ENCODE data around the gene CCDC159. TPM values are rescaled to one million over a fixed set of nuclear protein-coding genes. Genes with fewer than 3 reads are reported as not detected.

The CCDC159 gene
- polyA plus RNA-seq, 1 donor (not counting 4 experiments of a cell fraction or from before 2014, with no cell fraction given) = 6.4 TPM

- no peaks in the 10 kb centered on the region for H3K9me3 ChIP-seq (ENCODE audit: control insufficient read depth, low read depth, low read length)
- no peak for TF ChIP-seq CTCF (optimal IDR thresholded peaks at IDR 0.05 in 1 of 3, IDR thresholded peaks at IDR 0.05 in 1 of 3, conservative IDR thresholded peaks at IDR 0.05 in 1 of 3; ENCODE audit: extremely low read depth in 1 of 3, insufficient read depth in 2 of 3, low read length in 3 of 3)
- no peak for TF ChIP-seq EZH2 (IDR thresholded peaks at IDR 0.05; ENCODE audit: low read length)
- no peak overlapping the region for H3K4me2 ChIP-seq (ENCODE audit: control insufficient read depth, extremely low read depth, insufficient read depth, low read depth, low read length)
- H3K9me1 ChIP-seq (ENCODE audit: control insufficient read depth, extremely low read depth, insufficient read depth, low read length) = no peaks in the 10 kb centered on the region
- H2AFZ ChIP-seq (ENCODE audit: control insufficient read depth, low read length) = no peak overlapping the region
- no peaks in the 10 kb centered on the region for H3K36me3 ChIP-seq (ENCODE audit: control insufficient read depth in 2 of 2, extremely low read depth in 1 of 2, insufficient read depth in 2 of 2, low read length in 2 of 2)
- no peak overlapping the region for H3K27ac ChIP-seq (ENCODE audit: control insufficient read depth, insufficient read depth, low read length)
- H3K27me3 ChIP-seq (ENCODE audit: control insufficient read depth, extremely low read depth, insufficient read depth, low read length) = peaks cover 9% of the 10 kb centered on the region
- H3K79me2 ChIP-seq (ENCODE audit: control insufficient read depth, insufficient read depth, low read length) = no peaks in the 10 kb centered on the region
- no peak overlapping the region for H3K9ac ChIP-seq (ENCODE audit: control insufficient read depth, extremely low read depth, insufficient read depth, low read length)
- dilution Hi-C loops (cut with MboI; ENCODE audit: extremely low pct_ligation_motif_present, low sequenced_read_pairs) = no loop called here
- H4K20me1 ChIP-seq (ENCODE audit: control insufficient read depth, extremely low read depth, insufficient read depth, low read length) = no peaks in the 10 kb centered on the region
- DNase-seq (ENCODE audit: low read depth, low spot score) (no peak), FAIRE-seq (no peak)
- H3K4me3 ChIP-seq (ENCODE audit: control insufficient read depth in 2 of 3, extremely low read depth in 1 of 3, insufficient read depth in 2 of 3, low read depth in 1 of 3, low read length in 3 of 3) = no peak overlapping the region
- peaks cover 21% of the 10 kb centered on the region for H3K4me1 ChIP-seq (ENCODE audit: control insufficient read depth, extremely low read depth, insufficient read depth, low read length)
Observed at GRCh38 chr19:11384778-11385129, 38.4 kb downstream of the CCDC159 start.

GRCh38 chr19:11387162-11388034, 41.1 kb downstream of the CCDC159 start:
- no peak for TF ChIP-seq EZH2 (IDR thresholded peaks at IDR 0.05; ENCODE audit: low read length)
- no peak for TF ChIP-seq CTCF (optimal IDR thresholded peaks at IDR 0.05 in 1 of 3, IDR thresholded peaks at IDR 0.05 in 1 of 3, conservative IDR thresholded peaks at IDR 0.05 in 1 of 3; ENCODE audit: extremely low read depth in 1 of 3, insufficient read depth in 2 of 3, low read length in 3 of 3)
- no peaks in the 10 kb centered on the region for H3K36me3 ChIP-seq (ENCODE audit: control insufficient read depth in 2 of 2, extremely low read depth in 1 of 2, insufficient read depth in 2 of 2, low read length in 2 of 2)
- no peaks in the 10 kb centered on the region for H4K20me1 ChIP-seq (ENCODE audit: control insufficient read depth, extremely low read depth, insufficient read depth, low read length)
- dilution Hi-C loops (cut with MboI; ENCODE audit: extremely low pct_ligation_motif_present, low sequenced_read_pairs) = no loop called here
- H3K79me2 ChIP-seq (ENCODE audit: control insufficient read depth, insufficient read depth, low read length) = no peaks in the 10 kb centered on the region
- peaks cover 4% of the 10 kb centered on the region for H3K4me1 ChIP-seq (ENCODE audit: control insufficient read depth, extremely low read depth, insufficient read depth, low read length)
- H3K4me3 ChIP-seq (ENCODE audit: control insufficient read depth in 2 of 3, extremely low read depth in 1 of 3, insufficient read depth in 2 of 3, low read depth in 1 of 3, low read length in 3 of 3) = no peak overlapping the region
- FAIRE-seq (no peak), DNase-seq (ENCODE audit: low read depth, low spot score) (no peak)
- H3K4me2 ChIP-seq (ENCODE audit: control insufficient read depth, extremely low read depth, insufficient read depth, low read depth, low read length) = no peak overlapping the region
- H2AFZ ChIP-seq (ENCODE audit: control insufficient read depth, low read length) = no peak overlapping the region
- H3K9me1 ChIP-seq (ENCODE audit: control insufficient read depth, extremely low read depth, insufficient read depth, low read length) = no peaks in the 10 kb centered on the region
- H3K9me3 ChIP-seq (ENCODE audit: control insufficient read depth, low read depth, low read length) = no peaks in the 10 kb centered on the region
- no peak overlapping the region for H3K9ac ChIP-seq (ENCODE audit: control insufficient read depth, extremely low read depth, insufficient read depth, low read length)
- H3K27me3 ChIP-seq (ENCODE audit: control insufficient read depth, extremely low read depth, insufficient read depth, low read length) = peaks cover 9% of the 10 kb centered on the region
- no peak overlapping the region for H3K27ac ChIP-seq (ENCODE audit: control insufficient read depth, insufficient read depth, low read length)

Measured in keratinocyte (primary cell).